Liver (tissue), 3 donors: Measurements from ENCODE around the gene SETBP1.

Experiments used
- CTCF ChIP-seq: fragments of 150-350 bp; IDR thresholded peaks from 2 replicates; pipeline ENCODE4 v1.5.1; 2017; ENCODE audit warnings: improper control_type of control experiment, low read depth, low read length; ENCODE audit not compliant: missing input control
- FOXA1 ChIP-seq: IDR thresholded peaks from 2 replicates; pipeline ENCODE4 v1.6.1; 2016; ENCODE audit warnings: antibody characterized with exemption
- GABPA ChIP-seq, 2 donors: IDR thresholded peaks in 1 of 2; conservative IDR thresholded peaks in 1 of 2; 2 replicates each; pipeline ENCODE4 v1.6.1; 2016; ENCODE audit warnings: antibody characterized with exemption in 2 of 2, mild to moderate bottlenecking in 1 of 2, moderate library complexity in 1 of 2
- HNF4G ChIP-seq: IDR thresholded peaks from 2 replicates; pipeline ENCODE4 v1.6.1; 2016; ENCODE audit warnings: antibody characterized with exemption
- JUND ChIP-seq, 2 donors: IDR thresholded peaks; 2 replicates each; pipeline ENCODE4 v1.6.1; 2016; ENCODE audit warnings: antibody characterized with exemption in 2 of 2
- RAD21 ChIP-seq, 2 donors: IDR thresholded peaks; 2 replicates each; pipeline ENCODE4 v1.6.1; 2016; ENCODE audit warnings: antibody characterized with exemption in 2 of 2, mild to moderate bottlenecking in 2 of 2
- REST ChIP-seq: IDR thresholded peaks from 2 replicates; pipeline ENCODE4 v1.6.1; 2016; ENCODE audit warnings: antibody characterized with exemption, mild to moderate bottlenecking
- SP1 ChIP-seq: IDR thresholded peaks from 2 replicates; pipeline ENCODE4 v1.6.1; 2018; ENCODE audit warnings: antibody characterized with exemption, mild to moderate bottlenecking
- TAF1 ChIP-seq: conservative IDR thresholded peaks from 2 replicates; pipeline ENCODE4 v1.6.1; 2016; ENCODE audit warnings: antibody characterized with exemption, mild to moderate bottlenecking
- YY1 ChIP-seq: IDR thresholded peaks from 2 replicates; pipeline ENCODE4 v1.6.1; 2016; ENCODE audit warnings: antibody characterized with exemption, mild to moderate bottlenecking
- ZBTB33 ChIP-seq: IDR thresholded peaks from 2 replicates; pipeline ENCODE4 v1.6.1; 2016; ENCODE audit warnings: antibody characterized with exemption
- TF ChIP-seq, protein P1 (sequence below): IDR thresholded peaks from 2 replicates; pipeline ENCODE4 v1.6.1; 2016; ENCODE audit warnings: antibody characterized with exemption
- donor health status: healthy.
- donor health status: healthy.

DNA sequence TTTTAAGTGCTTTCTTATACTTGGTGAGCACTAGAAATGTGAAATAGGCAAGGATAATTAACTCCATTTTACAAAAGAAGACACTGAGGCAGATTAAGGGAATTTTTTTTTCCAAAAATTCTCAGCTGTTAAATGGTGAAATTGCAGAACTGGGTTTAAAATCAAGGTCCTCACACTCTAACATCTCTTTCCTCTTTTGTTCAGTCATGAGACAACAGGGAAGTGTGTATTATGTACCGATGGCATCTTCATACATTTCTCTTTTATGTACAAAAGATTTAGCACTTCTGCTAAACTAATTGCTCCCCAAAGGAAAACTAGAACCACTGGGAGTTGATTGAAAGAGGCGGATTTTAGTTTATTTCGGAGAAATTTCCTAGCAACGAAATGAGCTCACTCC lies 203.0 kb downstream of the SETBP1 start:
- TF ChIP-seq, protein P1, sequence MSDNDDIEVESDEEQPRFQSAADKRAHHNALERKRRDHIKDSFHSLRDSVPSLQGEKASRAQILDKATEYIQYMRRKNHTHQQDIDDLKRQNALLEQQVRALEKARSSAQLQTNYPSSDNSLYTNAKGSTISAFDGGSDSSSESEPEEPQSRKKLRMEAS, result no peak
- TF ChIP-seq JUND (IDR thresholded peaks at IDR 0.05) (no peak), RAD21 (IDR thresholded peaks at IDR 0.05) (no peak), CTCF (no peak), ZBTB33 (no peak), YY1 (no peak), GABPA (IDR thresholded peaks at IDR 0.05 in 1 of 2, conservative IDR thresholded peaks at IDR 0.05 in 1 of 2) (no peak), FOXA1 (no peak), REST (no peak), TAF1 (no peak), SP1 (no peak), HNF4G (no peak)
